GM10248 (cell line): ENCODE results near the gene USP16.

Source experiments
- CTCF ChIA-PET: fragments of 300-600 bp; sonication (Branson Sonifier 250); formaldehyde crosslinking; extraction: SDS; loops from one replicate; lab custom pipeline; 2021; ENCODE audit warnings: antibody characterized with exemption; lab: Yijun Ruan, JAX
- POLR2A ChIA-PET: fragments of 350-650 bp; sonication (Branson Sonifier 250); formaldehyde crosslinking; extraction: SDS; loops from one replicate; lab custom pipeline; 2020; ENCODE audit warnings: antibody characterized with exemption; lab: Yijun Ruan, JAX
- DNase-seq: peaks from one replicate; pipeline ENCODE4 v3.0.0; 2012; ENCODE audit errors: extremely low spot score
- TF ChIP-seq, protein P1 (sequence below): IDR thresholded peaks from 2 replicates; pipeline ENCODE4 v1.5.1; 2012; ENCODE audit warnings: mild to moderate bottlenecking, low read depth; ENCODE audit errors: extremely low read depth, missing control alignments, control extremely low read depth

USP16 gene

DNA sequence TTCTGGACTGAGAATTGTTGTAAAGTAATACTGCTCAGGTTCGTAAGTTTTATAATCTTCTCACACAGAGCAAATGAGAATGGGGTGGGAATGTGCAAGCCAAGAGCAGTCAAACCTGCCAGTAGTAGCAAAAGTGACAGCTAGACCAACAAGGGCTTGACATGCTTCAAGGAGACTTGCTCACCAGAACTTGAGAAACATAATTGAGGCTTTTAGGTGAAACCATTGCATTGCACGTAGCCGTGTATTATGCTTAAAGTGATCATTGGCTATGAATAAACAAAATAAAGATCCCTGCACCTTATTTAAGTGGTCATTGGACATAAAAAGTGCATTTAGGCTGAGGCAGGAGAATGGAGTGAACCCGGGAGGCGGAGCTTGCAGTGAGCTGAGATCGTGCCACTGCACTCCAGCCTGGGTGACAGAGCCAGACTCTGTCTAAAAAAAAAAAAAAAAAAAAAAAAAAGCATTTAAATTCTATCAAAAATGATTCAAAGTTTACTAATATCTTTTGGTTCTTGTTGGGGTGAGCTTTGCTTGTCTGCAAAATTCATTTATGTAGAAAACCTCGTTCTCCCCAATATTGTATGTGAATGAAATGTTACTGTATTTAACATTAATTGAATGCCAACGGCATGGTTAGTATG is 60.8 kb downstream of the USP16 start:
- no peak for DNase-seq
- CTCF ChIA-PET = interaction anchor here (1.7 kb wide), 1 partner anchor 286 kb away, joined by 10 read pairs; no protein-coding TSS in a partner anchor

DNA sequence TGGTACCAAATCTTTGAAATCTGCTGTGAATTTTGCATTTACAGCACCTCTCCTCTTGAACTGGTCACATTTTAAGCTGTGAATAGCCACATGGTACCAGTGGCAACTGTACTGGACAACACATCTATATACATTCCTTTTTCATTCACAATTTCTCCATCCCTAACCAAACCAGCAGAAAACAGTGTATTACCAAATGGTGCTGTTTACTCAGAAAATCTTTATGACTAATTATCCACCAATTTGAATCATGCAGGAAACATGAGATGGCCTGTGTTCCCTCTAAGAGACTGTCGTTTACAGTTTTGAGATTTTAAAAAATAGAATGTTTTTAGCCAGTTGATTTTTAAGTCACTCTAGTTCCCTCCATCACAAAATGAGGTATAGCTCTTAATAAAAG is 66.6 kb downstream of the USP16 start:
- POLR2A ChIA-PET = no interaction called here
- CTCF ChIA-PET = interaction anchor here (1.1 to 5.8 kb wide), 7 partner anchors 12 to 281 kb away, joined by 3 to 48 read pairs (median 4); no protein-coding TSS in a partner anchor
- TF ChIP-seq, protein P1, sequence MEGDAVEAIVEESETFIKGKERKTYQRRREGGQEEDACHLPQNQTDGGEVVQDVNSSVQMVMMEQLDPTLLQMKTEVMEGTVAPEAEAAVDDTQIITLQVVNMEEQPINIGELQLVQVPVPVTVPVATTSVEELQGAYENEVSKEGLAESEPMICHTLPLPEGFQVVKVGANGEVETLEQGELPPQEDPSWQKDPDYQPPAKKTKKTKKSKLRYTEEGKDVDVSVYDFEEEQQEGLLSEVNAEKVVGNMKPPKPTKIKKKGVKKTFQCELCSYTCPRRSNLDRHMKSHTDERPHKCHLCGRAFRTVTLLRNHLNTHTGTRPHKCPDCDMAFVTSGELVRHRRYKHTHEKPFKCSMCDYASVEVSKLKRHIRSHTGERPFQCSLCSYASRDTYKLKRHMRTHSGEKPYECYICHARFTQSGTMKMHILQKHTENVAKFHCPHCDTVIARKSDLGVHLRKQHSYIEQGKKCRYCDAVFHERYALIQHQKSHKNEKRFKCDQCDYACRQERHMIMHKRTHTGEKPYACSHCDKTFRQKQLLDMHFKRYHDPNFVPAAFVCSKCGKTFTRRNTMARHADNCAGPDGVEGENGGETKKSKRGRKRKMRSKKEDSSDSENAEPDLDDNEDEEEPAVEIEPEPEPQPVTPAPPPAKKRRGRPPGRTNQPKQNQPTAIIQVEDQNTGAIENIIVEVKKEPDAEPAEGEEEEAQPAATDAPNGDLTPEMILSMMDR = no peak
- no peak for DNase-seq

More for the DNA sequence above, 60.8 kb downstream of the USP16 start:
- POLR2A ChIA-PET = no interaction called here
- TF ChIP-seq, protein P1 = no peak

DNA sequence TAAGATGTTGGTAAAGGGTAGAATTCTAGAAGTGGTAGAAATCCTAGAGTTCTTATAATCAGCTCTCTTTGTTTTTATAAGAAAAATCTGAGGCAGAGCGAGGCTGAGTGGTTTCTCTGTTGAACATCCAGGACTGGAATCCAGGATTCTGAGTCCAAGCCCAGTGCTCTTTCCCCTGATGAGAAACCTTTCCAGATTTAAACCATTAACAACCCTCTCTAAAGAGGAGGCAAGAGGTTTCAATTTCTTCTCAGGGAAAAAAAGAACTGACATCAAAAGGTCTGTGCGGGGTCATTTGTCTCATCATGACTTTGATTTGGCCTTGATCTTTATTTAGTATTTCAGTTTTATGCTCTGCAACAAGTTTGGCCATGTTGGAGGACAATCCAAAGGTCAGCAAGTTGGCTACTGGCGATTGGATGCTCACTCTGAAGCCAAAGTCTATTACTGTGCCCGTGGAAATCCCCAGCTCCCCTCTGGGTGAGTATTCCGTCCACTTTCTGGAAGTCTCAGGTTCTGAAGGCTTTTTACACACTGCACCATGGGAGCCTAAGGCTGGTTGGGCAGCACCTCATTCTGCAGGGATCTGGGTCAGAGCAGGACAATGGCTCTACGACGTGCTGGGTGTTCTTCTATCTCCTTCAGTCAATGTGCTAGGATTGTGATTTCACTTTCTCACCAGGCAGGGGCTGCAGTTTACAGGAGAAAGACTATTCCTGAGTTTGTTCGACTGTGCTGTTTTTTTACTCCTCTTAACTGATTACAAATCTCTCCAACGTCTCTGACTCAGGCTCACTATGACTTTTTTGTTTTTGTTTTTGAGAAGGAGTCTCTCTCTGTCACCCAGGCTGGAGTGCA is 67.9 kb downstream of the USP16 start:
- ChIA-PET CTCF (interaction anchor here (0.9 to 5.8 kb wide), 6 partner anchors 14 to 284 kb away, joined by 3 to 48 read pairs (median 6); no protein-coding TSS in a partner anchor), POLR2A (no interaction called here)
- TF ChIP-seq, protein P1 = no peak
- no peak for DNase-seq

DNA sequence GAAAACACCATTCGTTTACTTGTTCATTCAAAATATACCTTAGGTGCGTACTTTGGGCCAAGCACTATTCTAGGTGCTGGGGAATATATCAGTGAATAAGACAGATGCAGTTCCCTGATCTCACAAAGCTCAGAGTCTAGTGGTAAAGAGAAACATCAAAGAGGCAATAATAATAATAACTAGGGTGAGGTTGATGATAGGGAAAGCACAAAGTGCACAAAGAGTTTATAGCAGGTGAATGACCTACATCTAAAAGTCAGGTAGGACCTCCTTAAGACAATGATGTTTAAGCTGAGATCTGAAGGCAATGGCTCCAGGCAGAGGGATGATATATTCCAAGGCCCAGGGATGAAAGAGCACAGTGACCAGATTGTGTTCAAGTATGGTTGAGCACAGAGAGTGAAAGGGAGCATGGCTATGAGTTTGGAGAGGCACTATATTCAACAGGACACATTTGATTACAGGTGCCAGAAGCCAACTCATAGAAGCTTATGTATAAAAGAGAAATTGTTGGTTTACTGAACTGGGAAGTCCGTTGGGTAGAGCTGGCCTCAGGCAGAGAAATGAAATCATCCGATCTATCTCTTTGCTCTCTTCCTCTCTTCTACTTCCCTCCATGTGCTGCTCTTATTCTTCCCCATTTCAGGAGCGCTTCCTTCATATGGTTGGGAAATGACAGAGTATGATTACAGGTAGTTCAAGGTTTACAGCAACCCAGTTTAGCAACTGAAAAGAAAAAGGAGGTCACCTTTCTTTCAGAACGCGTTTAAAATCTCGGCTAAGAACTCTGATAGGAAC is 71.9 kb downstream of the USP16 start:
- CTCF ChIA-PET = interaction anchor here (0.9 to 2.8 kb wide), 6 partner anchors 9 to 280 kb away, joined by 3 to 20 read pairs (median 4); no protein-coding TSS in a partner anchor
- no peak for DNase-seq
- TF ChIP-seq, protein P1 = no peak
- POLR2A ChIA-PET = no interaction called here

DNA sequence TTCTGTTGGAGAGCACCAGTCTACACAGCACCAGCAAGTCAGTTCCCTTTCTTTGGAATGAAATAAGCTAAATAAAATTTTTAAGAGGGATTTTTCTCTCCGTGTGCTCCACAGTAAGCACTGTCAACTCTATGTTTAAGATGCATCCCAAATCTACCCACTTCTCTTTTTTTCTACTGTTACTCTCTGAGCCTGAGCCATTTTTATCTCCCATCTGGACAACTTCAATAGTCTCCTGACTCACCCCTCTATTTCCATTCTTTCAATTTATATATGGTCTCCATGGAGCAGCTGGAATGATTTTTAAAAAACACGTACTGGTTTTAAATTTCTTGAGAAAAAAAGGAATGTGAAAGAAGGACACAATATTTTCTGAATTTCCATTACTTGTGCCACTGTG is 73.7 kb downstream of the USP16 start:
- ChIA-PET POLR2A (no interaction called here), CTCF (interaction anchor here (1.0 to 2.6 kb wide), 9 partner anchors 8 to 279 kb away, joined by 3 to 12 read pairs (median 4); no protein-coding TSS in a partner anchor)
- TF ChIP-seq, protein P1 = no peak
- no peak for DNase-seq
